IPS-20b (cell line): ENCODE measurements around the gene COL4A1.
"Not testable (repeated sequence)": the region's sequence is repeated elsewhere in the genome, so short reads cannot be mapped to it uniquely, and the experiment has no call there.

Source experiments
- H3K27ac ChIP-seq: one replicate; pipeline ENCODE4 v1.5.1; 2013; ENCODE audit warnings: low read length
- H3K27me3 ChIP-seq: 2 replicates; pipeline ENCODE4 v1.6.1; 2013; ENCODE audit warnings: mild to moderate bottlenecking, low read length, inconsistent platforms; ENCODE audit not compliant: insufficient read depth
- H3K36me3 ChIP-seq: 2 replicates; pipeline ENCODE4 v1.6.1; 2013; ENCODE audit warnings: low read depth, mild to moderate bottlenecking, inconsistent platforms, low read length, moderate library complexity; ENCODE audit not compliant: insufficient read depth
- H3K4me1 ChIP-seq: 2 replicates; pipeline ENCODE4 v1.6.1; 2013; ENCODE audit warnings: mild to moderate bottlenecking, control low read depth, inconsistent platforms, low read length, moderate library complexity; ENCODE audit not compliant: insufficient read depth
- H3K4me3 ChIP-seq: 2 replicates; pipeline ENCODE4 v1.5.1; 2013; ENCODE audit warnings: mild to moderate bottlenecking, low read length, inconsistent platforms
- H3K9ac ChIP-seq: 2 replicates; pipeline ENCODE4 v1.6.1; 2013; ENCODE audit warnings: low read depth, mild to moderate bottlenecking, inconsistent platforms, low read length, moderate library complexity
- H3K9me3 ChIP-seq: 2 replicates; pipeline ENCODE4 v1.6.1; 2013; ENCODE audit warnings: mild to moderate bottlenecking, low read depth, low read length, inconsistent platforms; ENCODE audit not compliant: insufficient read depth

Gene COL4A1

DNA sequence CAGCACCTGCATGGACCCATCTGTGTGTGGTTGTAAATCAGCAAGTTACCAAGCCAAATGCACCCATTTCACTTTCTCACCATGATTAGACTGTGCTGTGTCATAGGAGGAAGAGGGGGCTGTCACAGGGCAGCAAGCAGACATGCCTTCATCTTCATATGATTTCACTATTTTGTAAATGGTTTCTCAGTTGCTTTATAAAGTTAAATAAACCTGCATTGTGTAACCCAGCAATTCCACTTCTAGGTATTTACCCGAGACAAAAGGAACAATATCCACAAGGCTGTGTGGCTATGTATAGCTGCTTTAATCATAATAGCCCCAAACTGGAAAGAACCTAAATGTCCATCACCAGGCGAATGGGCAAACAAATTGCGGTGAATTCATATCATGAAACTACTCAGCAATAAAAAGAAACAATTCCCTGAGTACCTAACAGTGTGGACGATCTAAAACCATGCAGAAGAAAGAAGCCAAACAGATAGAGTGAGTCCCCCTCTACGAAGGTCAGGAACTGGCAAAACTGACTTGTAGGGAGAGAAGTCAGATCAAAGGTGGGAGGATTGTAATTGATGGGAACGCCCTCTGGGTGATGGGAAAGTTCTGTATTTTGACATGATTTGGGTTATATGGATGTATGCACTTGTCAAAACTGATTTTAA is 185.4 kb downstream of the COL4A1 start:
- H3K4me3 ChIP-seq, result no peak overlapping the region
- H3K9me3 ChIP-seq, result no peaks in the 10 kb centered on the region
- 0 out of 2 replicates have a peak, but pooled peaks cover 5% of the 10 kb centered on the region for H3K27me3 ChIP-seq
- H3K36me3 ChIP-seq, result no peaks in the 10 kb centered on the region
- no peak overlapping the region for H3K9ac ChIP-seq
- H3K27ac ChIP-seq, result no peak overlapping the region
- peaks cover 9% of the 10 kb centered on the region for H3K4me1 ChIP-seq

DNA sequence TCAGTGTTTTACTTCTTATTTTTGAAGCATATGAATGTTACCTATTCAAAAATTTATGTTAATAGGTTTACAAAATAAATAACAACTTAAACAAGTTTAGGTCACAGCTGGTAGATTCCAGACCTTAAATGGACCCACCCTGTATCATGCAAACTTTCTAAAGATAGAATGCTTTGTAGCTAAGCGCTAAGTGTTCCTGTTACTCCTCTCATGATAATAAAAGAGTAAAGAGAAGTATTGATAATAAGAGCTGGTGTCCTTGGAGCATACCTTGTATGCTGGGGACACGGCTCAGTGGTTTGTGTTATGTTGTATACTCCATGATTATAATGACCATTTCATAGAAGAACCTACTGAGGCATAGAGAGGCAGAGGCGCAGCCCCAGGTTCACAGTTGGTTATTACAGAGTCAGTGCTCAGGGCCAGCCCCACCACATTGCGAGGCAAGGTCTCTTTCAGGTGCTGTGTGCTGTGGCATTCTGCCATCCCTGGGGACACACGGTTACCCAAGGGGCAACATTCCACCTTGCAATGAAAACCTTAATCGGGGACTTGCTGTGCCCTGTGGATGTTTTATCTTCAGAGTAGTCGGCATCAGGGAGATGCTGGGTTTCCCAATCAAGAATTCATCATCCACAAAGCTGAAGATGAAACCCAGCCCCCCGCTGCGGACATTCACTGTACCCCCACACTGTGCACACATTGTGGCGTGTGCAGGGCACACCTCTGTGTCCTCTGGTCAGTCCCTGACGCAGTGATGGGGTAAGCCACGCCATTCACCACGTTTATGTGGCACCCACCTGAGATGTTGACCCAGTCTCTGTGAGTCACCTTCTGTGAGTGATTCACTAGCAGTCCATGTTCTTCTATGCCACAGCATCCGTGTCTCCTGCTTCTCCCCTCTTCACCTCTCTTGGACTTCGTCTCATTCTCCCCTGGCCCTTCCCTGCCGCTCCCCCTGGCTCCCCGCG is 186.7 kb downstream of the COL4A1 start:
- H3K4me1 ChIP-seq, result no peaks in the 10 kb centered on the region; the same call in 1 of the 2 replicates

DNA sequence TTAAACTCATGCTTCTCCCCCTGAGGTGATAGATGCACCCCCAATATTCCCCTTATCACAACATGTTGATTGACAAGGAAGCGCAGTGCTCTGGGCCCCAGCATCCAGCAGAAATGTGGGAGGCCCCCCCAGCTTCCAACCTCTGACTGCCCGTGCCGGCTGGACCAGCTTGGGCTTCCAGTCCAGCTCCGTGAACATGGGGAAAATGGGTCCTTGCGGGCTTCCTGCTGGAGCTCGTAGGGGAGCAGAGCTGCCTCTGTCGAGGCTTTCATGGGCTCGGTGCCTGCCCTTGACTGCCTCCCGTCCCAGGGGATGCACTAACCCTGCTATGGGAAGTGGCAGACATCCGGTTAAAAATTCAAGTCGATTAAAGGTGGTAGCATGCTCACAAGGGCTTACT is 188.9 kb downstream of the COL4A1 start:
- H3K9me3 ChIP-seq, result no peaks in the 10 kb centered on the region
- H3K36me3 ChIP-seq, result no peaks in the 10 kb centered on the region
- H3K9ac ChIP-seq, result no peak overlapping the region
- H3K4me3 ChIP-seq, result no peak overlapping the region
- H3K27me3 ChIP-seq, result peaks cover 18% of the 10 kb centered on the region
- no peak overlapping the region for H3K27ac ChIP-seq
- H3K4me1 ChIP-seq, result peaks cover 4% of the 10 kb centered on the region; the same call in 1 of the 2 replicates

More for the DNA sequence above, 186.7 kb downstream of the COL4A1 start:
- Histone ChIP-seq H3K9me3 (no peaks in the 10 kb centered on the region), H3K4me3 (no peak overlapping the region), H3K27me3 (peaks cover 13% of the 10 kb centered on the region), H3K9ac (no peak overlapping the region), H3K27ac (no peak overlapping the region), H3K36me3 (no peaks in the 10 kb centered on the region)

DNA sequence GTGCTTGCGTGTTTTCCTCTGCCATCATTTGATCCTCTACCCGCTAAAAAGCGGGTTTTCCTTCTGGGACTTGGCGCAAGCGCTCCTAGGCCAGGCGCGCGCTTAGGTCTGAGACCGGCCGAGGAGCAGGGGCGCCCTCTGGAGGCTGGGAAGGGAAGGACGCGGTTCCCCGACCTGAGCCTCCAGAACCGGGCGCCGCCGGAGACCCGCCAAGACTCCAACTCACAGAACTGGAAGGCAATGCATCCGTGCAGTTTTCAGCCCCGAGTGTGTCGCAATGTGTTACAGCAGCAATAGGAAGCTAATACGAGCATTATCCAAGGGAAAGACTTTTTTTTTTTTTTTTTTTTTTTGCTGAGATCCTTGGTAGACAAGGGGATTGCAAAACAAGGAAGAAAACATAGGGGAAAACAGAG is 190.9 kb downstream of the COL4A1 start:
- H3K9ac ChIP-seq, result no peak overlapping the region
- H3K27ac ChIP-seq, result no peak overlapping the region
- H3K9me3 ChIP-seq, result no peaks in the 10 kb centered on the region
- H3K4me3 ChIP-seq, result no peak overlapping the region
- 0 out of 2 replicates have a peak, but pooled peaks cover 4% of the 10 kb centered on the region for H3K4me1 ChIP-seq
- peaks cover 18% of the 10 kb centered on the region for H3K27me3 ChIP-seq
- H3K36me3 ChIP-seq, result no peaks in the 10 kb centered on the region

GRCh38 chr13:110115591-110115990 is 191.4 kb downstream of the COL4A1 start:
- peaks cover 18% of the 10 kb centered on the region for H3K27me3 ChIP-seq
- no peak overlapping the region for H3K4me3 ChIP-seq
- H3K27ac ChIP-seq, result no peak overlapping the region
- no peak overlapping the region for H3K9ac ChIP-seq
- no peaks in the 10 kb centered on the region for H3K36me3 ChIP-seq
- 0 out of 2 replicates have a peak, but pooled peaks cover 4% of the 10 kb centered on the region for H3K4me1 ChIP-seq
- H3K9me3 ChIP-seq, result no peaks in the 10 kb centered on the region

GRCh38 chr13:110114316-110114715 is 192.6 kb downstream of the COL4A1 start:
- Histone ChIP-seq H3K27ac (no peak overlapping the region), H3K4me3 (no peak overlapping the region), H3K27me3 (peaks cover 18% of the 10 kb centered on the region), H3K4me1 (peaks cover 8% of the 10 kb centered on the region), H3K9ac (no peak overlapping the region), H3K9me3 (no peaks in the 10 kb centered on the region), H3K36me3 (no peaks in the 10 kb centered on the region)

GRCh38 chr13:110113284-110113764 is 193.6 kb downstream of the COL4A1 start:
- H3K4me1 ChIP-seq, result peaks cover 9% of the 10 kb centered on the region

DNA sequence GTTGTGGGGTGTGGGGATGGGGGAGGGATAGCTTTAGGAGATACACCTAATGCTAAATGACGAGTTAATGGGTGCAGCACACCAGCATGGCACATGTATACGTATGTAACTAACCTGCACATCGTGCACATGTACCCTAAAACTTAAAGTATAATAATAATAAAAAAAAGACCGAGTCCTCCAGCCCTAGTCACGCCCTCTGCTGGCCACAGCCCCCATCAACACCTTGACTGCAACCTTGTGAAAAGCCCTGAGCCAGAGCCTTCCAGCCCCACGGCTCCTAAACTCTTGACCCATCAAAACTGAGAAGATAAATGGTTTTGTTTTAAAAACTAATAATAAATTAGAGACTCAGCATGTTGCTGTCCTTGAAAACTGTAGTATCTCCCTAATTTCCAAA is 194.6 kb downstream of the COL4A1 start:
- H3K9me3 ChIP-seq, H3K27ac ChIP-seq, H3K36me3 ChIP-seq, H3K4me1 ChIP-seq, H3K4me3 ChIP-seq, H3K9ac ChIP-seq: not testable (repeated sequence)
- peaks cover 18% of the 10 kb centered on the region for H3K27me3 ChIP-seq

More at GRCh38 chr13:110113284-110113764, 193.6 kb downstream of the COL4A1 start:
- Histone ChIP-seq H3K9ac (no peak overlapping the region), H3K27me3 (peaks cover 18% of the 10 kb centered on the region), H3K4me3 (no peak overlapping the region), H3K36me3 (no peaks in the 10 kb centered on the region), H3K27ac (no peak overlapping the region), H3K9me3 (no peaks in the 10 kb centered on the region)

DNA sequence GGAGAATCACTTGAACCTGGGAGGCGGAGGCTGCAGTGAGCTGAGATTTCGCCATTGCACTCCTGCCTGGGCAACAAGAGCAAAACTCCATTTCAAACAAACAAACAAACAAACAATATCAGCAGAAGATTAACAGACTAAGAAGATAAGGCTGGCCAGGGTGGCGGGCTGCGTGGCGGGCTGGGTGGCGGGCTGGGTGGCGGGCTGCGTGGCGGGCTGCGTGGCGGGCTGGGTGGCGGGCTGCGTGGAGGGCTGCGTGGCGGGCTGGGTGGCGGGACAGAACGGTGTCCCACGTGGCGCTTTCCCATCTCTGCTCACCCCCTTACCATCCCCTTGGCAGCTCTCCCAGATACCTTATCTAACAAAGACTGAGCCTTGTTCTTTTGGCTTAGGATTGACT is 196.2 kb downstream of the COL4A1 start:
- Histone ChIP-seq H3K4me1 (peaks cover 9% of the 10 kb centered on the region), H3K27ac (no peak overlapping the region), H3K36me3 (no peaks in the 10 kb centered on the region), H3K4me3 (no peak overlapping the region), H3K9ac (no peak overlapping the region), H3K27me3 (peaks cover 16% of the 10 kb centered on the region), H3K9me3 (no peaks in the 10 kb centered on the region)

- Histone ChIP-seq H3K4me1 (peaks cover 9% of the 10 kb centered on the region), H3K27ac (no peak overlapping the region), H3K9me3 (no peaks in the 10 kb centered on the region), H3K36me3 (no peaks in the 10 kb centered on the region), H3K4me3 (no peak overlapping the region), H3K9ac (no peak overlapping the region), H3K27me3 (peaks cover 7% of the 10 kb centered on the region)
These were observed 197.0 kb downstream of the COL4A1 start for GRCh38 chr13:110109910-110110309.

- H3K9ac ChIP-seq, result no peak overlapping the region
- H3K4me1 ChIP-seq, result peaks cover 9% of the 10 kb centered on the region
- peaks cover under 1% of the 10 kb centered on the region; the same call in 1 of the 2 replicates for H3K27me3 ChIP-seq
- no peak overlapping the region for H3K4me3 ChIP-seq
- H3K9me3 ChIP-seq, result no peaks in the 10 kb centered on the region
- no peak overlapping the region for H3K27ac ChIP-seq
- no peaks in the 10 kb centered on the region for H3K36me3 ChIP-seq
These were observed 197.7 kb downstream of the COL4A1 start for GRCh38 chr13:110109140-110109783.
